HFFc6 (cell line): ENCODE data around the gene HLA-DQA2. TPM values are rescaled to one million over a fixed set of nuclear protein-coding genes. Genes with fewer than 3 reads are reported as not detected.

ENCODE experiments used
- DNase-seq: peaks from one replicate; pipeline ENCODE4 v3.0.0-alpha.2; 2018
- H3K27ac Mint-ChIP-seq: 2 replicates; pipeline ENCODE4 v1.8.0; 2020; ENCODE audit warnings: mild to moderate bottlenecking, mixed read lengths
- H3K27me3 Mint-ChIP-seq: 2 replicates; pipeline ENCODE4 v1.8.0; 2021; ENCODE audit warnings: mild to moderate bottlenecking, moderate library complexity, mixed read lengths; ENCODE audit not compliant: insufficient read depth
- H3K36me3 Mint-ChIP-seq: 2 replicates; pipeline ENCODE4 v1.8.0; 2021; ENCODE audit warnings: low read depth, mixed read lengths
- H3K4me1 Mint-ChIP-seq: 2 replicates; pipeline ENCODE4 v1.8.0; 2020; ENCODE audit warnings: low read depth, mixed read lengths
- H3K4me3 Mint-ChIP-seq: 2 replicates; pipeline ENCODE4 v1.8.0; 2020; ENCODE audit warnings: mild to moderate bottlenecking, moderate library complexity, mixed read lengths
- H3K9me3 Mint-ChIP-seq: 2 replicates; pipeline ENCODE4 v1.8.0; 2020; ENCODE audit warnings: mild to moderate bottlenecking, mixed read lengths
- total RNA-seq, 6 experiments: library from RNA; stranded (reverse); fragmentation: NEBNext Ultra II Directional; extraction: Animal tissue kit (Norgen Biotek cat#: 25700); gene quantifications; 2 replicates in 1 of 6; 3 replicates in 5 of 6; pipeline ENCODE4 v1.2.3, GENCODE V29; 2021
- TF ChIP-seq, protein P1 (sequence below): fragments of 200-600 bp; sonication (generic); IDR thresholded peaks from 2 replicates; pipeline ENCODE4 v1.5.0; 2021; ENCODE audit warnings: antibody characterized with exemption, mild to moderate bottlenecking

The HLA-DQA2 gene
- total RNA-seq, 6 experiments from 2014 or later, result not detected

DNA sequence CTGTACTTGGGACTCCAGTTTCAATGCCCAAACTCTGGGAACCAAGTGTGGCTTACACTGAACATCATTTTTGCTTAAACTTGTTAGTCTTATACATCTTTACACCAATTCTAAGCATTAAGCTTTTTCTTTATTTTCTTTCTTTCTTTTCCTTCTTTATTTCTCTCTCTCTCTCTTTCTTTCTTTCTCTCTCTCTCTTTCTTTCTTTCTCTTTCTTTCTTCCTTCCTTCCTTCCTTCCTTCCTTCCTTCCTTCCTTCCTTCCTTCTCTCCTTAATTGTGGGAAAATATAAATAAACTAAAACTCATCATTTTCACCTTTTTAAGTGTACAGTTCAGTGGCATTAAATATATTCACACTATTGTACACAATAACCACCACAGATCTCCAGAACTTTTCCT, 31.6 kb upstream of the HLA-DQA2 start:
- TF ChIP-seq, protein P1, sequence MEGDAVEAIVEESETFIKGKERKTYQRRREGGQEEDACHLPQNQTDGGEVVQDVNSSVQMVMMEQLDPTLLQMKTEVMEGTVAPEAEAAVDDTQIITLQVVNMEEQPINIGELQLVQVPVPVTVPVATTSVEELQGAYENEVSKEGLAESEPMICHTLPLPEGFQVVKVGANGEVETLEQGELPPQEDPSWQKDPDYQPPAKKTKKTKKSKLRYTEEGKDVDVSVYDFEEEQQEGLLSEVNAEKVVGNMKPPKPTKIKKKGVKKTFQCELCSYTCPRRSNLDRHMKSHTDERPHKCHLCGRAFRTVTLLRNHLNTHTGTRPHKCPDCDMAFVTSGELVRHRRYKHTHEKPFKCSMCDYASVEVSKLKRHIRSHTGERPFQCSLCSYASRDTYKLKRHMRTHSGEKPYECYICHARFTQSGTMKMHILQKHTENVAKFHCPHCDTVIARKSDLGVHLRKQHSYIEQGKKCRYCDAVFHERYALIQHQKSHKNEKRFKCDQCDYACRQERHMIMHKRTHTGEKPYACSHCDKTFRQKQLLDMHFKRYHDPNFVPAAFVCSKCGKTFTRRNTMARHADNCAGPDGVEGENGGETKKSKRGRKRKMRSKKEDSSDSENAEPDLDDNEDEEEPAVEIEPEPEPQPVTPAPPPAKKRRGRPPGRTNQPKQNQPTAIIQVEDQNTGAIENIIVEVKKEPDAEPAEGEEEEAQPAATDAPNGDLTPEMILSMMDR, result no peak
- Mint-ChIP-seq H3K36me3 (no peaks in the 10 kb centered on the region), H3K9me3 (no peaks in the 10 kb centered on the region), H3K4me1 (no peaks in the 10 kb centered on the region), H3K4me3 (no peak overlapping the region), H3K27me3 (peaks cover 16% of the 10 kb centered on the region), H3K27ac (no peak overlapping the region)
- DNase-seq, result no peak

DNA sequence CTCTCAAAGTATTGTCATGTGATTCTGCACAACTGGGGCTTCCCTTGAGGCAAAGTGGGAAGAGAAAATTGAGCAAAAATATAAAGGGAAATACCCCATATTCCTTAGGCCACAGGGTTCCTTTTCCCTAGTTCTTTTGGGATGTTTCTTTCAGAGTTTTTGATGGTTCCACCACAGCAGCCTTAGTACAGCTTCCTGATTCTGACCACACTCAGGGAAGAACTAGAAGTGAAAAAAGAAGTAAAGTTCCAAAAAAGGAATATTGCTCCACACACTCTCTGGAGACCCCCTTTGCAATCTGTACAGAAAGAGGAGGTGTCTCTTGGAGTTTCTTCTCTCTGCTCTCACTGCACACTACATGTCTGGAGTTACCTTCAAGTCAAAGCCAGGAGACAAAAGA, 27.9 kb upstream of the HLA-DQA2 start:
- TF ChIP-seq, protein P1, result no peak
- Mint-ChIP-seq H3K27me3 (peaks cover 21% of the 10 kb centered on the region), H3K4me1 (no peaks in the 10 kb centered on the region), H3K36me3 (no peaks in the 10 kb centered on the region), H3K27ac (no peak overlapping the region), H3K9me3 (no peaks in the 10 kb centered on the region), H3K4me3 (no peak overlapping the region)
- no peak for DNase-seq

DNA sequence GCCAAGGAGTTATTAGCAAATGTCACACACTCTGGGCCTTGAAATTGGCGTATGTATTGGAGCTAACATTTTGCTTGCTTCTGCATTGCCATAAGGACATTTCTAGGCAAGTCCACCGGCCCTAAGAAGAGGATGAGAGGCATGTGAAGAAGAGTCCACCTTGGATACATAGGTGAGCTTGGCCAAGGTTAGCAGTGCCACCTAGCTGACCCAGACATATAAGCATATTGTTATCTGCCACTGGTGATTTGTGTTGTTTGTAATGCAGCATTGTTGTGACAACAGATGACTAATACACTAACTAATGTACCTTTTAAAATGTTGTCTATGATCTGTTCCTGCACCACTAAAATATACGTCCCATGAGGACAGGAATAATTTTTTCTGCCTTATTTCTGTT, 24.8 kb upstream of the HLA-DQA2 start:
- Mint-ChIP-seq H3K4me1 (no peaks in the 10 kb centered on the region), H3K27me3 (peaks cover 26% of the 10 kb centered on the region), H3K9me3 (no peaks in the 10 kb centered on the region), H3K27ac (no peak overlapping the region), H3K4me3 (no peak overlapping the region), H3K36me3 (no peaks in the 10 kb centered on the region)
- TF ChIP-seq, protein P1, result no peak
- no peak for DNase-seq

- Mint-ChIP-seq H3K4me3 (no peak overlapping the region), H3K4me1 (no peaks in the 10 kb centered on the region), H3K27ac (no peak overlapping the region), H3K27me3 (peaks cover 18% of the 10 kb centered on the region), H3K36me3 (no peaks in the 10 kb centered on the region), H3K9me3 (no peaks in the 10 kb centered on the region)
- DNase-seq, result no peak
- TF ChIP-seq, protein P1, result no peak
Observed at GRCh38 chr6:32718879-32719278, 22.3 kb upstream of the HLA-DQA2 start.

DNA sequence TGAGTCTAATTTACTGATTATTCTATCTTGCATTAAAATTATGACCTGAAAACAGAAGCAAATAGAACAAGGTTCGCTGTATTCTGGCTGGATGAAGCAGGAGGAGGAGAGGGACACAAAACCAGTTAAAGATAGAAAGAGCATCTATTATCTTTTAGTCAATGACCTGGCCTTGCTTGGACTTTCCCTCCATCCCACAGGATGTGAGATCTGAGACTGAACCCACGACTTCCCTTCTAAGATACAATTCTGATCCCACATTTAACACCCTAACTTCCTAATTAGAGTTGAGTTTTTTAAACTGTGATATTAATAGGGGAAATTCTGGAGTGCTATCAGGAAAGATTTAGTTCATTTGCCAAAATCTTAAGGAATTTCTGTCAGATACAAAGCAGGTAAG, 3.1 kb upstream of the HLA-DQA2 start:
- H3K9me3 Mint-ChIP-seq, result no peaks in the 10 kb centered on the region
- no peak for DNase-seq
- TF ChIP-seq, protein P1, result no peak
- H3K36me3 Mint-ChIP-seq, result no peaks in the 10 kb centered on the region
- H3K27me3 Mint-ChIP-seq, result peaks cover 15% of the 10 kb centered on the region
- no peak overlapping the region for H3K4me3 Mint-ChIP-seq
- no peaks in the 10 kb centered on the region for H3K4me1 Mint-ChIP-seq
- H3K27ac Mint-ChIP-seq, result no peak overlapping the region

DNA sequence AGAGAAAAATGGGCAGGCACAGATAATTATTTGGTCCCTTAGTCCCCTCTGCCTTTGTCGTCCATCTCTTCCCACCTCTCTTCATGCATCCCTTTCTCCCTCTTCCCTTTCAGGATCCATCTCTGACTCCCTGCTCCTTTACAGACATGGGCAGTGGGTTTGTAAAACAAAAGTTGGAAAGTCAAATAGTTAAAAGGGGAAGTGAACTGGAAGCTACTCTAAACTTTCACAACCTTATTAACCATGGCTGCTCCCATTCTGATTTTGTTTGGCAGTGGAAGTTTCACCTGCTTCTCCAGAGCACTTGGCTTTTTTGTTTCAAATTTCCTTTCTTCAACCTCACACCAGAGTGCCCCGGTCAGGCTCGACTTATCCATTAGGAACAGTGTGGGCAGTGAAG, 1.2 kb downstream of the HLA-DQA2 start:
- H3K27me3 Mint-ChIP-seq, result peaks cover 33% of the 10 kb centered on the region
- no peaks in the 10 kb centered on the region for H3K9me3 Mint-ChIP-seq
- TF ChIP-seq, protein P1, result no peak
- no peaks in the 10 kb centered on the region for H3K36me3 Mint-ChIP-seq
- H3K4me3 Mint-ChIP-seq, result no peak overlapping the region
- no peak overlapping the region for H3K27ac Mint-ChIP-seq
- no peak for DNase-seq
- no peaks in the 10 kb centered on the region for H3K4me1 Mint-ChIP-seq
